Neural cell (in vitro differentiated cells): Measurements from ENCODE around the gene GPRIN3.

Experiments used
- EP300 ChIP-seq: fragments of 450-650 bp; conservative IDR thresholded peaks from 2 replicates; pipeline ENCODE4 v1.6.1; 2014; ENCODE audit warnings: antibody characterized with exemption, mild to moderate bottlenecking, moderate library complexity; ENCODE audit not compliant: poor library complexity, severe bottlenecking
- EZH2 ChIP-seq: fragments of 200-600, 300-800 bp; shearing (Covaris generic), sonication (generic); IDR thresholded peaks from 2 replicates; pipeline ENCODE4 v1.6.1; 2014; ENCODE audit warnings: antibody characterized with exemption, low read length, borderline replicate concordance, mild to moderate bottlenecking; ENCODE audit not compliant: insufficient read depth, poor library complexity, severe bottlenecking
- MXI1 ChIP-seq: fragments of 450-650 bp; conservative IDR thresholded peaks from 2 replicates; pipeline ENCODE4 v1.6.1; 2014; ENCODE audit warnings: antibody characterized with exemption, mild to moderate bottlenecking; ENCODE audit not compliant: poor library complexity, severe bottlenecking
- TF ChIP-seq, protein P1 (sequence below): fragments of 450-650 bp; IDR thresholded peaks from 2 replicates; pipeline ENCODE4 v1.5.1; 2014; ENCODE audit warnings: antibody characterized with exemption, mild to moderate bottlenecking, moderate library complexity; ENCODE audit not compliant: poor library complexity, severe bottlenecking
- TF ChIP-seq, protein P2 (sequence below): IDR thresholded peaks from 2 replicates; pipeline ENCODE4 v1.6.1; 2012; ENCODE audit warnings: borderline replicate concordance

DNA sequence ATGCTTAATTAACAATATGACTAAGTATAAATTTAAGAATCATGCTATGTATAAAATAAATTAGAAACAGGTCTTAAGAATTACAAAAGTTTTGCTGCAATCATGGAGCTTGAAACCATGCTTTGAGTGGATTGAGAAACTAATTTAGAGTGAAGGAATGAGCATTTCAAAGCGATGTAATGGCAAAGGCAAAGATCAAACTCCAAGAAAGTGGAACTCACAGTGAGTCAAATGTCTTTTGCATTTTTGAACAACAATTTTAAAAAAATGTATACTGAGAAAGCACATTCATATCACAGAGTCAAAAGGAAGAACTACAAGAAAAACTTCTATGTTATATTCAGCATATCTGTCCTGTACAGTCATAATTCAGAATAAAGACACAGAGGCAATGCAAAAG, 6.6 kb downstream of the GPRIN3 start:
- TF ChIP-seq, protein P1, sequence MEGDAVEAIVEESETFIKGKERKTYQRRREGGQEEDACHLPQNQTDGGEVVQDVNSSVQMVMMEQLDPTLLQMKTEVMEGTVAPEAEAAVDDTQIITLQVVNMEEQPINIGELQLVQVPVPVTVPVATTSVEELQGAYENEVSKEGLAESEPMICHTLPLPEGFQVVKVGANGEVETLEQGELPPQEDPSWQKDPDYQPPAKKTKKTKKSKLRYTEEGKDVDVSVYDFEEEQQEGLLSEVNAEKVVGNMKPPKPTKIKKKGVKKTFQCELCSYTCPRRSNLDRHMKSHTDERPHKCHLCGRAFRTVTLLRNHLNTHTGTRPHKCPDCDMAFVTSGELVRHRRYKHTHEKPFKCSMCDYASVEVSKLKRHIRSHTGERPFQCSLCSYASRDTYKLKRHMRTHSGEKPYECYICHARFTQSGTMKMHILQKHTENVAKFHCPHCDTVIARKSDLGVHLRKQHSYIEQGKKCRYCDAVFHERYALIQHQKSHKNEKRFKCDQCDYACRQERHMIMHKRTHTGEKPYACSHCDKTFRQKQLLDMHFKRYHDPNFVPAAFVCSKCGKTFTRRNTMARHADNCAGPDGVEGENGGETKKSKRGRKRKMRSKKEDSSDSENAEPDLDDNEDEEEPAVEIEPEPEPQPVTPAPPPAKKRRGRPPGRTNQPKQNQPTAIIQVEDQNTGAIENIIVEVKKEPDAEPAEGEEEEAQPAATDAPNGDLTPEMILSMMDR = no peak
- TF ChIP-seq EZH2 (no peak), EP300 (no peak), MXI1 (no peak)
- TF ChIP-seq, protein P2, sequence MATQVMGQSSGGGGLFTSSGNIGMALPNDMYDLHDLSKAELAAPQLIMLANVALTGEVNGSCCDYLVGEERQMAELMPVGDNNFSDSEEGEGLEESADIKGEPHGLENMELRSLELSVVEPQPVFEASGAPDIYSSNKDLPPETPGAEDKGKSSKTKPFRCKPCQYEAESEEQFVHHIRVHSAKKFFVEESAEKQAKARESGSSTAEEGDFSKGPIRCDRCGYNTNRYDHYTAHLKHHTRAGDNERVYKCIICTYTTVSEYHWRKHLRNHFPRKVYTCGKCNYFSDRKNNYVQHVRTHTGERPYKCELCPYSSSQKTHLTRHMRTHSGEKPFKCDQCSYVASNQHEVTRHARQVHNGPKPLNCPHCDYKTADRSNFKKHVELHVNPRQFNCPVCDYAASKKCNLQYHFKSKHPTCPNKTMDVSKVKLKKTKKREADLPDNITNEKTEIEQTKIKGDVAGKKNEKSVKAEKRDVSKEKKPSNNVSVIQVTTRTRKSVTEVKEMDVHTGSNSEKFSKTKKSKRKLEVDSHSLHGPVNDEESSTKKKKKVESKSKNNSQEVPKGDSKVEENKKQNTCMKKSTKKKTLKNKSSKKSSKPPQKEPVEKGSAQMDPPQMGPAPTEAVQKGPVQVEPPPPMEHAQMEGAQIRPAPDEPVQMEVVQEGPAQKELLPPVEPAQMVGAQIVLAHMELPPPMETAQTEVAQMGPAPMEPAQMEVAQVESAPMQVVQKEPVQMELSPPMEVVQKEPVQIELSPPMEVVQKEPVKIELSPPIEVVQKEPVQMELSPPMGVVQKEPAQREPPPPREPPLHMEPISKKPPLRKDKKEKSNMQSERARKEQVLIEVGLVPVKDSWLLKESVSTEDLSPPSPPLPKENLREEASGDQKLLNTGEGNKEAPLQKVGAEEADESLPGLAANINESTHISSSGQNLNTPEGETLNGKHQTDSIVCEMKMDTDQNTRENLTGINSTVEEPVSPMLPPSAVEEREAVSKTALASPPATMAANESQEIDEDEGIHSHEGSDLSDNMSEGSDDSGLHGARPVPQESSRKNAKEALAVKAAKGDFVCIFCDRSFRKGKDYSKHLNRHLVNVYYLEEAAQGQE = no peak
